Measurements from ENCODE around the gene CEP162.

DNA sequence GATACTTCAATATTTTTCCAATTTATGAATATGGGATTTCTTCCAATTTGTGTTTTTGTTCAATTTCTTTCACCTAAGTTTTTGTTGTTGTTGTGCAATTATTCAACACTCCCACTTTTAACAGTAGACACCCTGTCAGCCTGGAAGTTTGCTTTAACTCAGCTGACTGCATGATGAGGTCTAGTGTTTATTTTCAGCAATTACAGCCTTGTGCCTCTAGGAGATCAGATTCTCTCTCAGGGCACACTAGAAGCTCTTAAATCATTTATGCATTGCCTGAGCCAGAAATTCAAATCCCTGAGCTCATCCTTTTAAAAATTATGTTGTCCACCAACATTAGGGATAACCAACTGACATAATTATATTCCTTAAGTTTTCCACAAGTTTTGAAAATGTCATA lies 108.2 kb downstream of the CEP162 start:
- TF ChIP-seq, protein P1, sequence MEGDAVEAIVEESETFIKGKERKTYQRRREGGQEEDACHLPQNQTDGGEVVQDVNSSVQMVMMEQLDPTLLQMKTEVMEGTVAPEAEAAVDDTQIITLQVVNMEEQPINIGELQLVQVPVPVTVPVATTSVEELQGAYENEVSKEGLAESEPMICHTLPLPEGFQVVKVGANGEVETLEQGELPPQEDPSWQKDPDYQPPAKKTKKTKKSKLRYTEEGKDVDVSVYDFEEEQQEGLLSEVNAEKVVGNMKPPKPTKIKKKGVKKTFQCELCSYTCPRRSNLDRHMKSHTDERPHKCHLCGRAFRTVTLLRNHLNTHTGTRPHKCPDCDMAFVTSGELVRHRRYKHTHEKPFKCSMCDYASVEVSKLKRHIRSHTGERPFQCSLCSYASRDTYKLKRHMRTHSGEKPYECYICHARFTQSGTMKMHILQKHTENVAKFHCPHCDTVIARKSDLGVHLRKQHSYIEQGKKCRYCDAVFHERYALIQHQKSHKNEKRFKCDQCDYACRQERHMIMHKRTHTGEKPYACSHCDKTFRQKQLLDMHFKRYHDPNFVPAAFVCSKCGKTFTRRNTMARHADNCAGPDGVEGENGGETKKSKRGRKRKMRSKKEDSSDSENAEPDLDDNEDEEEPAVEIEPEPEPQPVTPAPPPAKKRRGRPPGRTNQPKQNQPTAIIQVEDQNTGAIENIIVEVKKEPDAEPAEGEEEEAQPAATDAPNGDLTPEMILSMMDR (IDR thresholded peaks at IDR 0.05), result no peak
- no peak for TF ChIP-seq POLR2A (IDR thresholded peaks at IDR 0.05)
- TF ChIP-seq EP300 (IDR thresholded peaks at IDR 0.05), result no peak

Data from tibial nerve (tissue), 4 donors.